GM23248 (cell line): Measurements from ENCODE around the gene XRCC6. TPM values are rescaled to one million over a fixed set of nuclear protein-coding genes. Genes with fewer than 3 reads are reported as not detected.

ENCODE experiments used
- DNase-seq: peaks from one replicate; pipeline ENCODE4 v3.0.0-alpha.2; 2015
- H2AFZ ChIP-seq: fragments of 200-600 bp; sonication (generic); 2 replicates; pipeline ENCODE4 v1.6.1; 2016; ENCODE audit warnings: antibody characterized with exemption
- H3F3A ChIP-seq: fragments of 200-600 bp; sonication (generic); 2 replicates; pipeline ENCODE4 v1.6.1; 2016; ENCODE audit warnings: mild to moderate bottlenecking, antibody characterized with exemption, mixed run types; ENCODE audit not compliant: insufficient read depth
- H3K27ac ChIP-seq: fragments of 200-600 bp; sonication (generic); 2 replicates; pipeline ENCODE4 v1.5.1; 2016; ENCODE audit warnings: mild to moderate bottlenecking
- H3K27me3 ChIP-seq: fragments of 200-600 bp; sonication (generic); replicated peaks from 2 replicates; pipeline ENCODE4 v1.6.1; 2016; ENCODE audit warnings: mild to moderate bottlenecking; ENCODE audit not compliant: insufficient read depth
- H3K36me3 ChIP-seq: fragments of 200-600 bp; sonication (generic); 2 replicates; pipeline ENCODE4 v1.6.1; 2016; ENCODE audit warnings: low read depth, mild to moderate bottlenecking
- H3K4me1 ChIP-seq: fragments of 200-600 bp; sonication (generic); 2 replicates; pipeline ENCODE4 v1.6.1; 2016; ENCODE audit warnings: mild to moderate bottlenecking; ENCODE audit not compliant: insufficient read depth
- H3K4me2 ChIP-seq: fragments of 200-600 bp; sonication (generic); one replicate; pipeline ENCODE4 v1.6.1; 2016; ENCODE audit warnings: mild to moderate bottlenecking; ENCODE audit not compliant: unreplicated experiment
- H3K4me3 ChIP-seq: fragments of 200-600 bp; sonication (generic); 2 replicates; pipeline ENCODE4 v1.5.1; 2016; ENCODE audit warnings: mild to moderate bottlenecking
- H3K79me2 ChIP-seq: fragments of 200-600 bp; sonication (generic); 2 replicates; pipeline ENCODE4 v1.6.1; 2016; ENCODE audit warnings: mild to moderate bottlenecking; ENCODE audit not compliant: insufficient read depth
- H3K9ac ChIP-seq: fragments of 200-600 bp; sonication (generic); 2 replicates; pipeline ENCODE4 v1.6.1; 2016; ENCODE audit warnings: mild to moderate bottlenecking
- H3K9me2 ChIP-seq: fragments of 200-600 bp; sonication (generic); 2 replicates; pipeline ENCODE4 v1.6.1; 2016; ENCODE audit warnings: mixed run types, mild to moderate bottlenecking, moderate library complexity; ENCODE audit not compliant: insufficient read depth
- H3K9me3 ChIP-seq: fragments of 200-600 bp; sonication (generic); one replicate; pipeline ENCODE4 v1.6.1; 2017; ENCODE audit warnings: low read depth
- H4K20me1 ChIP-seq: fragments of 200-600 bp; sonication (generic); 2 replicates; pipeline ENCODE4 v1.6.0; 2016; ENCODE audit not compliant: insufficient read depth
- EZH2 ChIP-seq: fragments of 200-600 bp; sonication (generic); IDR thresholded peaks from 2 replicates; pipeline ENCODE4 v1.6.1; 2018; ENCODE audit warnings: antibody characterized with exemption, mild to moderate bottlenecking; ENCODE audit not compliant: insufficient read depth, poor library complexity, severe bottlenecking
- EZH2phosphoT487 ChIP-seq: fragments of 200-600 bp; sonication (generic); IDR thresholded peaks from 2 replicates; pipeline ENCODE4 v1.6.1; 2018; ENCODE audit warnings: antibody characterized with exemption, moderate library complexity, mild to moderate bottlenecking, low read depth; ENCODE audit not compliant: insufficient read depth
- WGBS, 2 experiments: methylation state at CpG; one replicate each; pipeline ENCODE4 v1.1.6; 2015 to 2017; ENCODE audit warnings: low lambda C conversion rate in 2 of 2, low coverage in 1 of 2; ENCODE audit errors: missing lambda C conversion rate in 2 of 2; 5-methylcytosine and 5-hydroxymethylcytosine counted together
- in situ Hi-C: fragments of 300-500 bp; cut with MboI; formaldehyde crosslinking; loops from 2 replicates; pipeline ENCODE4 v1.15.0; 2020
- polyA plus RNA-seq: library from polyadenylated mRNA; unstranded; fragments of >200 nt; fragmentation: Nextera tagmentation; extraction: Ambion mirVana; gene quantifications from 2 replicates; pipeline ENCODE4 v1.2.1, GENCODE V29; 2016
- total RNA-seq: library from RNA; depleted of rRNA; stranded (reverse); fragments of >200 nt; shearing (Covaris generic); gene quantifications from 2 replicates; pipeline ENCODE4 v1.2.3, GENCODE V29; 2014

Gene XRCC6
- total and polyA plus RNA-seq, 2 experiments from 2014 or later = 288 to 319 TPM

GRCh38 chr22:41579297-41579996, 41.6 kb upstream of the XRCC6 start:
- H3K9ac ChIP-seq = no peak overlapping the region
- peaks cover 5% of the 10 kb centered on the region; the same call in 1 of the 2 replicates for H3K36me3 ChIP-seq
- no peak overlapping the region for H2AFZ ChIP-seq
- no peak overlapping the region for H3K4me3 ChIP-seq
- H3K9me2 ChIP-seq = no peaks in the 10 kb centered on the region
- H3K27me3 ChIP-seq = no peaks in the 10 kb centered on the region
- no peak overlapping the region for H3K27ac ChIP-seq
- H4K20me1 ChIP-seq = no peaks in the 10 kb centered on the region
- H3K9me3 ChIP-seq = no peaks in the 10 kb centered on the region
- no peak for DNase-seq
- H3K79me2 ChIP-seq = peaks cover 1% of the 10 kb centered on the region
- TF ChIP-seq EZH2phosphoT487 (no peak), EZH2 (no peak)
- no peaks in the 10 kb centered on the region for H3F3A ChIP-seq
- 93 to 96% methylated on average over 12 of the region's 12 CpGs for WGBS, 2 experiments
- in situ Hi-C loops = no loop called here
- no peak overlapping the region for H3K4me2 ChIP-seq
- H3K4me1 ChIP-seq = no peaks in the 10 kb centered on the region

- no peak overlapping the region for H3K4me2 ChIP-seq
- H3K79me2 ChIP-seq = peaks cover 6% of the 10 kb centered on the region
- no peaks in the 10 kb centered on the region for H3K27me3 ChIP-seq
- H4K20me1 ChIP-seq = no peaks in the 10 kb centered on the region
- H3F3A ChIP-seq = no peaks in the 10 kb centered on the region
- DNase-seq = no peak
- H3K4me1 ChIP-seq = no peaks in the 10 kb centered on the region
- peaks cover 5% of the 10 kb centered on the region; the same call in 1 of the 2 replicates for H3K36me3 ChIP-seq
- 97 to 99% methylated on average over 6 of the region's 6 CpGs for WGBS, 2 experiments
- no peak overlapping the region for H2AFZ ChIP-seq
- no peaks in the 10 kb centered on the region for H3K9me3 ChIP-seq
- in situ Hi-C loops = no loop called here
- no peaks in the 10 kb centered on the region for H3K9me2 ChIP-seq
- no peak overlapping the region for H3K4me3 ChIP-seq
- no peak overlapping the region for H3K9ac ChIP-seq
- H3K27ac ChIP-seq = no peak overlapping the region
- no peak for TF ChIP-seq EZH2phosphoT487
- no peak for TF ChIP-seq EZH2
Measured at GRCh38 chr22:41579997-41580355, 41.1 kb upstream of the XRCC6 start.

- Histone ChIP-seq H3K9me3 (no peaks in the 10 kb centered on the region), H3K9ac (no peak overlapping the region), H3K27me3 (no peaks in the 10 kb centered on the region), H3K4me1 (0 out of 2 replicates have a peak, but pooled peaks cover 2% of the 10 kb centered on the region), H3K36me3 (peaks cover 5% of the 10 kb centered on the region; the same call in 1 of the 2 replicates), H4K20me1 (no peaks in the 10 kb centered on the region), H3K4me3 (no peak overlapping the region), H3F3A (no peaks in the 10 kb centered on the region), H3K9me2 (no peaks in the 10 kb centered on the region), H3K27ac (no peak overlapping the region), H3K79me2 (peaks cover 33% of the 10 kb centered on the region), H2AFZ (no peak overlapping the region), H3K4me2 (no peak overlapping the region)
- in situ Hi-C loops = no loop called here
- no peak for TF ChIP-seq EZH2phosphoT487
- no peak for TF ChIP-seq EZH2
- WGBS, 2 experiments = 85 to 87% methylated on average over 8 of the region's 8 CpGs
- DNase-seq = no peak
Measured at GRCh38 chr22:41582694-41583093, 38.4 kb upstream of the XRCC6 start.

GRCh38 chr22:41584881-41585280, 36.2 kb upstream of the XRCC6 start:
- in situ Hi-C loops = no loop called here
- 98 to 99% methylated on average over 6 of the region's 6 CpGs for WGBS, 2 experiments

More at GRCh38 chr22:41584881-41585280, 36.2 kb upstream of the XRCC6 start:
- H3K79me2 ChIP-seq = peaks cover 51% of the 10 kb centered on the region
- DNase-seq = no peak
- H3K9me3 ChIP-seq = no peaks in the 10 kb centered on the region
- H3K27ac ChIP-seq = no peak overlapping the region
- peaks cover 10% of the 10 kb centered on the region; the same call in 1 of the 2 replicates for H3K4me1 ChIP-seq
- peaks cover 5% of the 10 kb centered on the region; the same call in 1 of the 2 replicates for H3K36me3 ChIP-seq
- H3K4me3 ChIP-seq = no peak overlapping the region
- H3K9ac ChIP-seq = no peak overlapping the region
- TF ChIP-seq EZH2phosphoT487 (no peak), EZH2 (no peak)
- H4K20me1 ChIP-seq = no peaks in the 10 kb centered on the region
- H2AFZ ChIP-seq = no peak overlapping the region
- H3K9me2 ChIP-seq = no peaks in the 10 kb centered on the region
- no peaks in the 10 kb centered on the region for H3K27me3 ChIP-seq
- no peaks in the 10 kb centered on the region for H3F3A ChIP-seq
- no peak overlapping the region for H3K4me2 ChIP-seq
